KMS-11 (cell line): ENCODE data around the gene PSMB2.

Experiments used
- H2AFZ ChIP-seq: fragments of 200-600 bp; sonication (generic); 2 replicates; pipeline ENCODE4 v1.6.1; 2016; ENCODE audit warnings: antibody characterized with exemption, mixed run types, low read depth
- H3K27ac ChIP-seq: fragments of 200-600 bp; sonication (generic); 2 replicates; pipeline ENCODE4 v1.6.1; 2016; ENCODE audit warnings: mild to moderate bottlenecking, mixed run types
- H3K27me3 ChIP-seq: fragments of 200-600 bp; sonication (generic); 2 replicates; pipeline ENCODE4 v1.6.1; 2017; ENCODE audit warnings: mild to moderate bottlenecking, low read depth, mixed run types, moderate library complexity; ENCODE audit not compliant: insufficient read depth
- H3K36me3 ChIP-seq: fragments of 200-600 bp; sonication (generic); 2 replicates; pipeline ENCODE4 v1.6.1; 2017; ENCODE audit warnings: mild to moderate bottlenecking, mixed run types; ENCODE audit not compliant: insufficient read depth
- H3K4me1 ChIP-seq: fragments of 200-600 bp; sonication (generic); 2 replicates; pipeline ENCODE4 v1.6.1; 2016; ENCODE audit warnings: mild to moderate bottlenecking, low read depth, mixed run types; ENCODE audit not compliant: poor library complexity, severe bottlenecking
- H3K4me2 ChIP-seq: fragments of 200-600 bp; sonication (generic); 2 replicates; pipeline ENCODE4 v1.7.0; 2016; ENCODE audit warnings: mild to moderate bottlenecking, mixed run types
- H3K4me3 ChIP-seq: fragments of 200-600 bp; sonication (generic); IDR thresholded peaks from 2 replicates; pipeline ENCODE4 v1.6.1; 2017; ENCODE audit warnings: low read depth, low read length, mixed read lengths; ENCODE audit not compliant: insufficient read depth
- H3K79me2 ChIP-seq: fragments of 200-600 bp; sonication (generic); 2 replicates; pipeline ENCODE4 v1.6.1; 2016; ENCODE audit warnings: low read depth, mixed run types; ENCODE audit not compliant: insufficient read depth
- H3K9ac ChIP-seq: fragments of 200-600 bp; sonication (generic); 2 replicates; pipeline ENCODE4 v1.6.1; 2016; ENCODE audit warnings: mild to moderate bottlenecking, mixed run types
- H4K20me1 ChIP-seq: fragments of 200-600 bp; sonication (generic); 2 replicates; pipeline ENCODE4 v1.6.1; 2016; ENCODE audit warnings: mild to moderate bottlenecking, mixed run types; ENCODE audit not compliant: insufficient read depth
- TF ChIP-seq, protein P1 (sequence below): fragments of 200-600 bp; sonication (generic); conservative IDR thresholded peaks from 2 replicates; pipeline ENCODE4 v1.6.1; 2017; ENCODE audit warnings: low read depth, mild to moderate bottlenecking, antibody characterized with exemption, low read length, moderate library complexity, mixed read lengths

PSMB2 gene

DNA sequence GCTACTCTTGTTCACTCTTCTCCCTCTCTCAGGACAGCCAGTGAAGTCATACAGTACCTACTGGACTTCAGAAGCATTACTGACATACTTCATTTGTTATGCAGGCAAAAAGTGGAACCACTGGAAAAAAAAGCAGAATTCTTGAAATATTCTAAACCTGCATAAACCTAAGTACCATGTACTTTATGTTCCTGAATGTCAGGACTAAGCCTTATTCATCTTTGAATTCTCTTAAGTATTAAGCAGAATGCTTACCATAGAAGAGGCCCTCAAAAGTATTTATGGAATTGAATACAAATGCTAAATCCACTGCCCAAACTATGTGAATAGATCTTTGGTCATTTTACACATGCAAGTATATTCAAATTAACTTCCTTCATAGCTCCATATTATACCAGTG is 7.8 kb downstream of the PSMB2 start:
- Histone ChIP-seq H3K4me2 (no peak overlapping the region), H3K27me3 (no peaks in the 10 kb centered on the region), H3K4me1 (peaks cover 44% of the 10 kb centered on the region), H3K79me2 (peaks cover 90% of the 10 kb centered on the region), H2AFZ (no peak overlapping the region), H3K36me3 (peaks cover 40% of the 10 kb centered on the region; the same call in 1 of the 2 replicates), H3K9ac (no peak overlapping the region), H3K27ac (no peak overlapping the region), H4K20me1 (peaks cover 6% of the 10 kb centered on the region; the same call in 1 of the 2 replicates), H3K4me3 (no peak overlapping the region)
- TF ChIP-seq, protein P1, sequence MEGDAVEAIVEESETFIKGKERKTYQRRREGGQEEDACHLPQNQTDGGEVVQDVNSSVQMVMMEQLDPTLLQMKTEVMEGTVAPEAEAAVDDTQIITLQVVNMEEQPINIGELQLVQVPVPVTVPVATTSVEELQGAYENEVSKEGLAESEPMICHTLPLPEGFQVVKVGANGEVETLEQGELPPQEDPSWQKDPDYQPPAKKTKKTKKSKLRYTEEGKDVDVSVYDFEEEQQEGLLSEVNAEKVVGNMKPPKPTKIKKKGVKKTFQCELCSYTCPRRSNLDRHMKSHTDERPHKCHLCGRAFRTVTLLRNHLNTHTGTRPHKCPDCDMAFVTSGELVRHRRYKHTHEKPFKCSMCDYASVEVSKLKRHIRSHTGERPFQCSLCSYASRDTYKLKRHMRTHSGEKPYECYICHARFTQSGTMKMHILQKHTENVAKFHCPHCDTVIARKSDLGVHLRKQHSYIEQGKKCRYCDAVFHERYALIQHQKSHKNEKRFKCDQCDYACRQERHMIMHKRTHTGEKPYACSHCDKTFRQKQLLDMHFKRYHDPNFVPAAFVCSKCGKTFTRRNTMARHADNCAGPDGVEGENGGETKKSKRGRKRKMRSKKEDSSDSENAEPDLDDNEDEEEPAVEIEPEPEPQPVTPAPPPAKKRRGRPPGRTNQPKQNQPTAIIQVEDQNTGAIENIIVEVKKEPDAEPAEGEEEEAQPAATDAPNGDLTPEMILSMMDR: no peak

DNA sequence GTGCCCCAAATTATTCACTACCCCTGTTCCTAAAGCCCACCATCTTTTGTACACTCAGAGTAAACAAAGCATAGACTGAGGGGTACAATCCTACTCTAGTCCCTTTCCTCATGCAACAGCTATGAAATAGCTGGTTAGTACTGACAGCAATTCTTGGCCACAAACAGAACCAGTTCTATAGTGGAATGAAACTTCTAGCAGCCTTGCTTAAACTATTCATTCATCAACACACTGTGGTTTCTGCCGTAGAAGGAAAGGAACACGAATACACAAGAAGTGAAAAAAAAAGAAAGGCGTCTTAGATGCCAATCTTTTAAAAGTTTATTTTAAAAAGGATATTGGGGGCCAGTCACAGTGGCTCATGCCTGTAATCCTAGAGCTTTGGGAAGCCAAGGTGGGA is 9.9 kb downstream of the PSMB2 start:
- Histone ChIP-seq H3K27me3 (no peaks in the 10 kb centered on the region), H3K79me2 (peaks cover 78% of the 10 kb centered on the region), H3K9ac (no peak overlapping the region), H3K4me2 (no peak overlapping the region), H3K4me1 (peaks cover 23% of the 10 kb centered on the region), H4K20me1 (no peaks in the 10 kb centered on the region), H3K27ac (no peak overlapping the region), H3K36me3 (peaks cover 40% of the 10 kb centered on the region; the same call in 1 of the 2 replicates), H3K4me3 (no peak overlapping the region), H2AFZ (no peak overlapping the region)
- TF ChIP-seq, protein P1: no peak

DNA sequence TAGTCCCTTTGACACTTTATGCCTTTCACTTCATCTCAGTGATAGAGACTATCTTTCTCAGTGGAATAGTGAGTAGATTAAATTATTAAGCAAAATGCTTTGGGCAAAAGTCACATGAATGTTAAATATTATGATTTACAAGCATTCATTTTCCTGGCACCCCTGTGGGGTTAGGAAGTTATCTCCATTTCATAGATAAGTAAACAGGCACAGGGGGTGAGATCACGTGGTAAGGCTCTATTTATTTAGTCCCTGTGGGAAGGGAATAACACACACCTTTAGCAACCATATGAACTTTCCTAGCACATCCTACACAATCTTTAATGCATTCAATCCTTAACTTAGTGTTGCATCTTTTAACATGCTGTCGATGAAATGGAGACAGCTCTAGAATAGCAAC is 12.3 kb downstream of the PSMB2 start:
- Histone ChIP-seq H3K9ac (no peak overlapping the region), H3K4me2 (no peak overlapping the region), H3K4me1 (peaks cover under 1% of the 10 kb centered on the region), H3K27me3 (no peaks in the 10 kb centered on the region), H3K4me3 (no peak overlapping the region), H3K36me3 (peaks cover 28% of the 10 kb centered on the region; the same call in 1 of the 2 replicates), H3K27ac (no peak overlapping the region), H2AFZ (no peak overlapping the region), H4K20me1 (no peaks in the 10 kb centered on the region), H3K79me2 (peaks cover 61% of the 10 kb centered on the region)
- TF ChIP-seq, protein P1: no peak

DNA sequence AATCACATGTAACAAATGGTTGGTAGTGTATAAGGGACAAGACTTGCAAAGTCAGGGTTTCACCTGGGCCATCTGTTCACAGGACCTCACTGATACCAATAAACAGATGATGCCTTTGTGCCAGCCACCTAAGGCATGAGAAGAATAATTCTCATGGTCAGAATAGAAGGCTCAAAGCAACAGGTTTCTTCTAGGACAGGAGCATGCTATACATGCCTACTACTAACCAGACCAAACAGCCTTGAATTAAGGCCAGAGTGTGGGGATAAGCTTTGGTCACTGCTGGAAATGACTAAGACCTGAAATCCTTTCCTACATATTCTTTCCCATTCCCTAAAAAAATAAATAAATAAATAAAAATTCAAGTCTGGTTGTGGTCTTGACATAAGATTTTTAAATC is 17.5 kb downstream of the PSMB2 start:
- Histone ChIP-seq H4K20me1 (0 out of 2 replicates have a peak, but pooled peaks cover 5% of the 10 kb centered on the region), H3K79me2 (peaks cover 33% of the 10 kb centered on the region; the same call in 1 of the 2 replicates), H3K4me3 (no peak overlapping the region), H3K4me2 (no peak overlapping the region), H3K4me1 (no peaks in the 10 kb centered on the region), H3K27me3 (no peaks in the 10 kb centered on the region), H3K36me3 (no peaks in the 10 kb centered on the region; the same call in 1 of the 2 replicates), H3K9ac (no peak overlapping the region), H2AFZ (no peak overlapping the region), H3K27ac (no peak overlapping the region)
- TF ChIP-seq, protein P1: no peak
